Stimulated activated CD4-positive, alpha-beta T cell treated with anti-CD3 and anti-CD28 coated beads, Interleukin-1b, Interleukin-23, amount 100 ng/mL, for 4 hours (primary cell): ENCODE results near the gene C6orf47.

Source experiments
- DNase-seq, 2 donors: peaks; one replicate each; pipeline ENCODE4 v3.0.0-alpha.2; 2020; ENCODE audit warnings: low read depth in 2 of 2

C6orf47 gene

GRCh38 chr6:31636698-31637596 is 23.6 kb downstream of the C6orf47 start:
- no peak for DNase-seq

GRCh38 chr6:31634969-31635575 is 25.5 kb downstream of the C6orf47 start:
- DNase-seq, result no peak

- DNase-seq, result no peak
These were observed 26.4 kb downstream of the C6orf47 start for GRCh38 chr6:31634131-31634530.

- no peak for DNase-seq
These were observed 27.1 kb downstream of the C6orf47 start for GRCh38 chr6:31633447-31633846.

GRCh38 chr6:31632279-31632946 is 28.2 kb downstream of the C6orf47 start:
- DNase-seq, result no peak

- no peak for DNase-seq
These were observed 28.8 kb downstream of the C6orf47 start for GRCh38 chr6:31631681-31632278.

- DNase-seq, result no peak
These were observed 29.4 kb downstream of the C6orf47 start for GRCh38 chr6:31631209-31631608.

- no peak for DNase-seq
These were observed 30.2 kb downstream of the C6orf47 start for GRCh38 chr6:31630177-31630934.

GRCh38 chr6:31629014-31629413 is 31.6 kb downstream of the C6orf47 start:
- DNase-seq, result no peak

- no peak for DNase-seq
These were observed 32.8 kb downstream of the C6orf47 start for GRCh38 chr6:31627690-31628287.

GRCh38 chr6:31626952-31627351 is 33.6 kb downstream of the C6orf47 start:
- no peak for DNase-seq

- DNase-seq, result no peak
These were observed 36.5 kb downstream of the C6orf47 start for GRCh38 chr6:31624070-31624469.

- no peak for DNase-seq
These were observed 37.9 kb downstream of the C6orf47 start for GRCh38 chr6:31622684-31623091.

GRCh38 chr6:31621991-31622390 is 38.6 kb downstream of the C6orf47 start:
- no peak for DNase-seq

- no peak for DNase-seq
These were observed 39.1 kb downstream of the C6orf47 start for GRCh38 chr6:31621320-31621939.

- DNase-seq, result peak; percentile 70 to 92
These were observed 39.8 kb downstream of the C6orf47 start, which contains the start of gene PRRC2A for GRCh38 chr6:31620586-31621319. PRRC2A (plus strand) TSS chr6:31620715; CDS start chr6:31622790, 2,075 bp downstream.

GRCh38 chr6:31619805-31620585 is 40.6 kb downstream of the C6orf47 start:
- DNase-seq, result peak; percentile 88 to 96

- DNase-seq, result no peak
These were observed 43.6 kb downstream of the C6orf47 start for GRCh38 chr6:31617010-31617409.

- DNase-seq, result no peak
These were observed 44.8 kb downstream of the C6orf47 start for GRCh38 chr6:31615748-31616147.
